DMS153 treated with DMSO at 0.1 percent for 48 hours (cell line): ENCODE results near the gene NEK6.
"Not testable (repeated sequence)": the region's sequence is repeated elsewhere in the genome, so short reads cannot be mapped to it uniquely, and the experiment has no call there.

Source experiments
- DNase-seq: peaks from one replicate; lab custom pipeline; 2025; ENCODE audit not compliant: unreplicated experiment; lab: John Stamatoyannopoulos, UW

NEK6 gene

DNA sequence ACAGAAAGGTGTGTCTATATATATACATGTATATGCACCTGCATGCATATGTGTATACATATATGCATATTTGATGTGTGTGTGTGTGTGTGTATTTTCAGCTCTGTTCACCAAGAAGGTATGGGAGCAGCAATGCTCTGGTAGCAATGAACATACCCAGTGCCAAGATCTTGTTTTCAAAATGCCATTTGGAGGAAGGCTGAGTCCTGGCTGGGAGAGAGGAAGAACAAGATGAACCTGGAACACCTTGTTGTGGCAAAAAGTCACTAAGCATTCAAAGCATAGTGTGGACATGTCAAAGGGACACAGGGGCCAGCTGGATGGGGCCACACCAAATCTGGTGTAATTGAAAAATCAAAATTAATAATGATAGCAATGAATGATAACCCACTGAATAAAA is 31.8 kb upstream of the NEK6 start:
- DNase-seq, result no peak

DNA sequence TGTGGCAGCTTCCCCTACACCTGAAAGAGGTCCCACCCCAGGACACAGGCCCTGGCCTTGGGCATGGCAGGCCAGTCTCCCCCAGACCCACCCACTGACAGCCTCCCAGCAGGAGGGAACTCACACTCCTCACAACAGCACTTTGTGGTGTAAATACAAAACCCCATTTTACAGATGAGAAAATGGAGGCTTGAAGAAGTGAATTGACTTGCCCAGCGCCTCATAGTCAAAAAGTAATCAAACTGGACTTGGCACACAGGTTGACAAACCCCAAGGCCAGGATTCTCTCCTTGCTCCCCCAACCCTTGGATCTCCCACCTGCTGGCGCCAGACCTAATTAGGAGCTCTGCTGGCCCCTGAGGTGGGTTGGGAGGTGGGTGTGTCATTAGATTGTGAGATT is 29.2 kb upstream of the NEK6 start:
- DNase-seq, result no peak

DNA sequence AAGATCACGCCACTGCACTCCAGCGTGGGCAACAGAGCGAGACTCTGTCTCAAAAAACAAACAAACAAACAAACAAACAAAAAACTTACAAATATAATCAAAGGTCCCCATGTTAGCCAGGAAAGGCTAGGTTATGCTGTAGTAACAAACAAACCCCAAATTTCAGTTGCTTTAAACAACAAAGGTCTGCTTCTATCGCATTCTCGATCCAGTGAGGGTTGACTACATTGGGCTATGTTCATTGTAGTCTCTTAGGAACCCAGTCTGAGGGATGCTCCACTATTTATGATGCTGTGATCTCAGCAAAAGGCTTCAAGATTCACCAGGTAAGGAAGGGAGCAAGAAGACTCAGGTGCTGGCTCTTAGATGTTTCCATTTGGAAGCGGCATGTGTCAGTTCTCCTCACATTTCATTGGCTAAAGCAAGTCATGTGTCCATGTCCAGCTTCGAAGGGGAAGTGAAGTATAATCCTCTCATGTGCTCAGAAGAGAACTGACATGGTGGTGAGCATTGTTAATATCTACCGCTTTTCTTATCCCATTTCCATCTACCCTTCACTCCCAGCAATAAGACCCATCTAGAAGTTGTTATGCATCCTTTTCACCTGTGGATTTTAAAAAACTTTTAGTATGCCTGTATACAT is 26.5 kb upstream of the NEK6 start:
- DNase-seq, result no peak

DNA sequence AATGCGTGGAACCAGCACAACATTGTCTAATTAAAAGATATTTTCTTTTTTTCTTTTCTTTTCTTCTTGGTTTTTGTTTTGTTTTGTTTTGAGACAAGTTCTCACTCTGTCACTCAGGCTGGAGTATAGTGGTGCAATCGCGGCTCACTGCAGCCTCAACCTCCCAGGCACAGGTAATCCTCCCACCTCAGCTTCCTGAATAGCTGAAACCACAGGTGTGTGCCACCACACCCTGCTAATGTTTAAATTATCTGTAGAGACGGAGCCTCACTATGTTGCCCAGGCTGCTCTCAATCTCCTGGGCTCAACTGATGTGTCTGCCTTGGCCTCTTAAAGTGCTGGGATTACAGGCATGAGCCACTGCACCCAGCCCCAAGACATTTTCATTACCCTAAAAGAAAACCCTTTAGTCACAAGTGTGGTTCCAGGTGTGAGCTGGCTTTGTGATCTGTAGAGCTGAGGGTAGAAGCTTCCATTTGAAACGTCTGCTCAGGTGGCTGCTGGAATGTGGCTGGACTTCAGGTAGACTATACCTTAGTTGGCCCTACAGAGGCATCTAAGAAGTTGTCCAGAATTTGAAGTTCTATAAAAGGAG is 19.1 kb upstream of the NEK6 start:
- DNase-seq, result no peak

- DNase-seq, result no peak
These were observed 18.3 kb upstream of the NEK6 start for GRCh38 chr9:124239249-124240073.

- DNase-seq, result no peak
These were observed 15.2 kb upstream of the NEK6 start for GRCh38 chr9:124242331-124243194.

GRCh38 chr9:124247393-124247792 is 10.4 kb upstream of the NEK6 start:
- not testable (repeated sequence) for DNase-seq

DNA sequence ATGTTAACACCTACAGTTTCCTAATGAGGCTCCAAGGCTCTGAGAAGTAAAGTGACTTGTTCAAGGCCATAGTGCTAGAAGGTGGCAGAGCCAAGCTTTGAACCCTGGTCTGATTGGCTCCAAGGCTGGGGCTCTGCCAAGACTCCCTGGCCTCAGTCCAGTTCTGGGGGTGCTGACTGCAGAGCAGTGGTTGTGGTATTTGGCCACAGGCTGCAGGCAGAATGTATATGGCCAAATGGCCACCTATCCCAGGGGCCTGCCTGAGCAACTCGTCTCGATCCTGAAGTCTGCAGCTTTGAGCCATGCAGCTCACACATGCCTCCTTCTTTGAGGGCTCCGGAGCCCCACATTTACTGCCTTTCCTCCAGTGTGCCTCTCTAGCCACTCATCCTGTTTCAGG is 9.7 kb upstream of the NEK6 start:
- DNase-seq, result no peak

DNA sequence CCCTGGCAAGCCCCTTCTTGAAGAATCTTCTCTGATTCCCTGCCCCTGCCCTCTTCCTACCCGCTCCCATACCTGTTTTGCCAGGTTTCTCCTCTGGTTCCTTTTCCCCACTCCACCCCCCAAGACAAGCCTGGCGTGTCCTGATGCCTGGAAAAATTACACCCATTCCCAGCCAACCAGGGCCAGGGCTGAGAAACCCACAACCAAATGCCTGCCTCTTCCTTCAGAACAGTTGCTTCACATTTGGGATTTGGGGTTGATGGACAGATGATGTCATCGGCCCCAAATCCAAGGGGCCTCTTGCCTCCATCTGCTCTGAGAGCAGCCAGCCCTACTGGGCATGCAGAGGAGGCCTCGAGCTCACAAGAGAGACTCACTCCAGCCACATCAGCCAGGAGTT is 8.8 kb upstream of the NEK6 start:
- no peak for DNase-seq

- DNase-seq, result no peak
These were observed 6.5 kb upstream of the NEK6 start for GRCh38 chr9:124251204-124251603.

GRCh38 chr9:124251605-124252378 is 6.0 kb upstream of the NEK6 start:
- DNase-seq, result no peak

DNA sequence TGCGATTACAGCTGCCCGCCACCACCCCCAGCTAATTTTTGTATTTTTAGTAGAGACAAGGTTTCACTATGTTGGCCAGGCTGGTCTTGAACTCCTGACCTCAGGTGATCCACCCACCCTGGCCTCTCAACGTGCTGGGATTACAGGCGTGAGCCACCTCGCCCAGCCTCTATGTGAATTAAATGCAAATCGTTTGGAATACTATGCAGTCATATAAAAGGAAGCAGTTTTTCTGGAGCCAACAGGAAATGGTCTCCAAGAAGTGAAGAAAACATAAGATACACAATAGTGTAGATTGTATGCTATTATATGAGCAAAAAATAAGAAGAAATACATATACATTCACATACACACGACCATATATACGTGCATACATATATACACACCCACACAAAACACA is 4.9 kb upstream of the NEK6 start:
- DNase-seq, result not testable (repeated sequence)

GRCh38 chr9:124254261-124254682 is 3.5 kb upstream of the NEK6 start:
- no peak for DNase-seq

- no peak for DNase-seq
These were observed 2.5 kb upstream of the NEK6 start for GRCh38 chr9:124255222-124255621.

DNA sequence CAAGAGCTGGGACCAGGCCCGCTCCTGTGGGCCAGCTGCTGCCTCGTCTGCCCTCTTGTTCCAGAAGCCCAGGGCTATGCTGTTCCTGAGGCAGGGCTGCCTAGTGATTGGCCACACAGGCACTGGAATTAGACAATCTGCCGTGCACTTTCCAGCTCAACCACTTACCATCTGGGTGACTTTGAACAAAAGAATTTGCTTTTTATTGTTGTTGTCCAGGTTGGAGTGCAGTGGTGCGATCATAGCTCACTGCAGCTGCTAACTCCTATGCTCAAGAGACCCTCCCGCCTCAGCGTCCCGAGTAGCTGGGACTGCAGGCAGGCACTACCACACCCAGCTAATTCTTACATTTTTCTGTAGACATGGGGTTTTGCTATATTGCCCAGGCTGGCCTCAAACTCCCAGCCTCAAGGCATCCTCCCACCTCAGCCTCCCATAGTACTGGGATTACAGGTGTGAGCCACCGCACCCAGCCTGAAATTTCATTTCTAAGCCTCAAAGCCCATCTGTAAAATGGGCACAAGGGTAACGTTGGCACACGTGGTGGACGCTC is 1.2 kb upstream of the NEK6 start:
- no peak for DNase-seq

DNA sequence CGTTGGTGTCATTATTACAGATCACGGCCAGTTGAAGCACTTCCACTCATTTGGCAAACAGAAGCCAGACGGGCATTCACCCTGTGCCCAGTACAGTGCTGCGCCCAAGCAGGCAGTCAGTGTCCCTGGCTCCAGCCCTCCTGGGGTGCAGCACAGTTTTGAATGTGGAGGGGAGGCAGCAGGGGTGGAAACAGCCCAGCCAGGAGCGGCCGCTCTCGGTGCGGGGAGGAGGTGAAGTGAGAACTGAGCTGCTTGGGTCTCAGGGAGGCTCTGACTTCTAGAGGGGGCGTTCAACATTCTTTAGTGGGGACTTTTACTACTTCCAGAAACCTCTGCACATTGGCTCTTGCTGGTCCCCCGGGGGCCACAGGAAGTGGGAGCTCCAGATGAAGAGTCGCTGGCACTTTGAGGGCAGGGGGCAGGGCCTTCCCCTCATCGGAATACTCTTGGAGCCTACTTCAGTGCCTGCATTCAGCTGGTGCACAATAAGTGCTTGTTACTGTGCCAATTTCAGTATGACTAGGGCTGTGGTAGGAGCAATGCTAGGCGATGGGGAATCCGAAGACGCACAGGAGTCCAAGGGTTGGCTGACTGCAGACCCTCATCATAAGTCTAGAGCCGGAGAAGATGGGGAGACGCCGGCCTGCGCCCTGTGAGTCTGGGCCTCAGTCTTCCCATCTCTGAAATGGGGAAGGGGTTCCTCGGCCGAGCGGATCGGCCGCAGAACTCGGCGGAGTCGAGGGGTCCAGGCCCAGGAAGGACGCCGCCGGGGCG is 492 bp upstream of the NEK6 start:
- no peak for DNase-seq

DNA sequence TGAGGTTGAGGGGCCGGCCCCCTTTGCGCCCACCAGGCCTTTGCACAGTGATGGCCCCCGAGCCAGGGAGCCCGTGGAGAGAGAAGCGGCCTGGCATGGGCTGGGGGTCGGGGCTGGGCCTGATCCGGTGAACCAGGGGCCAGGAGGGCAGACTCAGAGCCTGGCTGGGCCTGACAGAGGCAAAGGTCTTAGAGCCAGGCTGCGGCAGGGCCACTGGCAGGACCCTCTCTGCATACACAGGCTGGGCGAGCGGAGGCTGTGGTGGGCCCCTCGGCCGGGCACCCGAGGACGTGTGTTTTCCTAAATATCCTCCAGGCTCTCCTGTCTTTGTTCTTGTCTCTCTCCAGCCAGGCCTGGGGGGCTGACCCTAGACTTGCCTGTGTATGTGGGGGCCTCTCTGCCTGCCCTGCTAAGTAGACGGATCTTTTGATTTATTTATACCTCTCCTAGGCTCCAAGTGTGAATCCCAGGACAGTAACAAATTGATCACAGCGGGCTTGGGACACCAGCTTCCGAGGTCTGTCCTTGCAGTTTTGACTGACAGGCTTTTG is 933 bp downstream of the NEK6 start:
- DNase-seq, result no peak

DNA sequence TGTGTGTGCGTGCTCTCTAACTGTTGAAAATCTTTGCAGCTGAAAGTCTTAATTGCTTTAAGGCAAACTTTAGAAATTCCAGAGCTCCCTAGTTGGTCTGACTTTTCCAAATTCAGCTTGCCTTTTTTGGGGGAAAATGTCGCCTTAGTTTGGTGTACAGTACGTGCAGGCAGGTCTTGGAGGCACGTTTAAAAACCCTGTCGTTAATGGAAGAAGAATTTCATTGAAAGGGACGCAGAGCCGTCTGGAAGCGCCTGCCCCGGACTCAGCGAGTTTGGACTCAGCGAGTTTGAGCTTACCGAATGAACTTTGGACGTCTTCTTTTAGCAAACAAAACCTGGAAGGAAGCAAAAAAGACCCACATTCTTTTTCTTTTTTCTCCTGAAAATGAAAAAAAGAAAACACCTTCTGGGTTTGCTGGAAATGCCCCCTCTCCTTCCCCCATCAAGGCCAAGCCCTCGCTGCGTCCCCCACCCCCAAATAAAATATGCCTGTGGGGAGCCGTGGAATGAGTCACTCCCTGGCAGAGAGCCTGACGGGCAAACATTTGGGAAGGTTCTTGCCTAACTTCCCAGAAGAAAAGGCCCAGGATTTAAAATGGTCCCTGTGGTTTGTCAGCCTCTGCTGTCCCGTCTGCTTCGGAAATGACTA is 1.5 kb downstream of the NEK6 start:
- DNase-seq, result no peak
